Suprapubic skin (tissue), 4 donors: Measurements from ENCODE around the gene SLC39A7.

Source experiments
- POLR2A ChIP-seq, 2 donors: fragments of 450-650 bp; IDR thresholded peaks; one replicate each; pipeline ENCODE4 v1.6.1; 2017; ENCODE audit warnings: antibody characterized with exemption in 2 of 2, mild to moderate bottlenecking in 2 of 2, moderate library complexity in 2 of 2
- POLR2AphosphoS5 ChIP-seq, 3 donors: sonication (generic); formaldehyde crosslinking; IDR thresholded peaks; one replicate each; pipeline ENCODE4 v1.6.1; 2017; ENCODE audit warnings: antibody characterized with exemption in 3 of 3
- TF ChIP-seq, protein P1 (sequence below), 2 donors: fragments of 200-600 bp in 1 of 2; fragments of 450-650 bp in 1 of 2; sonication (generic) in 1 of 2; IDR thresholded peaks; one replicate each; pipeline ENCODE4 v1.5.1; 2016 to 2019; ENCODE audit warnings: antibody characterized with exemption in 2 of 2, mild to moderate bottlenecking in 1 of 2, moderate library complexity in 1 of 2

DNA sequence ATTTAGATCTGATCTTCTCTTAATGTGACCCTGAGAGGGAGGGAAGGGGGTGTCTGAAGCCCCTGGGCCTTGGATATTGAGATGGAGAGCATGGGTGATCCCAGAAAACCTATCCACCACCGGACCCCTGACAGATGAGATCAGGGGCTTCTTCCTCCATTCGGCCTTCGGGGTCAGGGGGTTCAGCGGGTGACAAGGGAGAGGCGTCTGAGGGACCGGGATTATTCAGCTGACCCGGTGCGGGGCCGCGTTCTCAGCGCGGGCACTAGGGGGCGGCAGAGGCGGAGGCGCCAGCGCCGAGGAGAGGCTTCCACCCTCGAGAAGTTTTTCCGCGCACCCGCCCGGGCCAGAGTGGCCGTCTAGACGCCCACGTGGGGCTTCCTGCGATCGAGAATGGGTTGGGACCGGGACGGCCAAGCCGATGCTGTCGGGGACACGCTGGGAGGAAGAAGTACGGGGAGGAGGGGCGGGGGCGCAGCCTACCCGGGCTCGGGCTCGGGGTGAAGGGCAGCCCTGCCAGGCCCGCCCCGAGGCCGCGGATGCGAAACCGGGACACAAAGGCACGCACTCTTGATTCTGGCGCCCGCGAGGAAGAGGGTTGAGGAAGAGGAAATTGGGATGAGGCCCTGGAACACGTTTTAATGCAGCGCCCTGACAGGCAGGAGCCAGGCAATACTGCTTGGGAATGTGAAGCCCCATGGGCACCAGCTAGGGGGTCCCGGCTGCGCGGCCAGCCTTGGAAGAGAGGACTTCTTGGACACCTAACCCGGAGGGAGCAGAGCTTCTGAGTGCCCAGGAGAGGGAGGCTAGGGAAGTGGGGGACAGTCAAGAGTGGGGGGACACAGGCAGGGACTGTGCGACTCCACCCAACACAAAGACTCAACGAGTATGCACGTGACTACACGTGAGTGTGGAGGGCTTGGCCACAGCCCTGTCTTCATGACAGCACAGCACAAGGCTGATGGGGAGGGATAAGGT, 39.0 kb upstream of the SLC39A7 start:
- TF ChIP-seq POLR2A (IDR thresholded peaks at IDR 0.05) = no peak
- TF ChIP-seq, protein P1, sequence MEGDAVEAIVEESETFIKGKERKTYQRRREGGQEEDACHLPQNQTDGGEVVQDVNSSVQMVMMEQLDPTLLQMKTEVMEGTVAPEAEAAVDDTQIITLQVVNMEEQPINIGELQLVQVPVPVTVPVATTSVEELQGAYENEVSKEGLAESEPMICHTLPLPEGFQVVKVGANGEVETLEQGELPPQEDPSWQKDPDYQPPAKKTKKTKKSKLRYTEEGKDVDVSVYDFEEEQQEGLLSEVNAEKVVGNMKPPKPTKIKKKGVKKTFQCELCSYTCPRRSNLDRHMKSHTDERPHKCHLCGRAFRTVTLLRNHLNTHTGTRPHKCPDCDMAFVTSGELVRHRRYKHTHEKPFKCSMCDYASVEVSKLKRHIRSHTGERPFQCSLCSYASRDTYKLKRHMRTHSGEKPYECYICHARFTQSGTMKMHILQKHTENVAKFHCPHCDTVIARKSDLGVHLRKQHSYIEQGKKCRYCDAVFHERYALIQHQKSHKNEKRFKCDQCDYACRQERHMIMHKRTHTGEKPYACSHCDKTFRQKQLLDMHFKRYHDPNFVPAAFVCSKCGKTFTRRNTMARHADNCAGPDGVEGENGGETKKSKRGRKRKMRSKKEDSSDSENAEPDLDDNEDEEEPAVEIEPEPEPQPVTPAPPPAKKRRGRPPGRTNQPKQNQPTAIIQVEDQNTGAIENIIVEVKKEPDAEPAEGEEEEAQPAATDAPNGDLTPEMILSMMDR (IDR thresholded peaks at IDR 0.05) = peak; percentile 82 to 98
- peak in 1 of 3 donors; percentile 43 for TF ChIP-seq POLR2AphosphoS5 (IDR thresholded peaks at IDR 0.05)
